Stimulated activated CD8-positive, alpha-beta memory T cell treated with anti-CD3 and anti-CD28 coated beads, Interleukin-7, amount 100 ng/mL, for 24 hours (primary cell): ENCODE data around the gene UBE2A.

Experiments used
- DNase-seq: peaks from one replicate; pipeline ENCODE4 v3.0.0-alpha.2; 2020; ENCODE audit warnings: low read depth

UBE2A gene

DNA sequence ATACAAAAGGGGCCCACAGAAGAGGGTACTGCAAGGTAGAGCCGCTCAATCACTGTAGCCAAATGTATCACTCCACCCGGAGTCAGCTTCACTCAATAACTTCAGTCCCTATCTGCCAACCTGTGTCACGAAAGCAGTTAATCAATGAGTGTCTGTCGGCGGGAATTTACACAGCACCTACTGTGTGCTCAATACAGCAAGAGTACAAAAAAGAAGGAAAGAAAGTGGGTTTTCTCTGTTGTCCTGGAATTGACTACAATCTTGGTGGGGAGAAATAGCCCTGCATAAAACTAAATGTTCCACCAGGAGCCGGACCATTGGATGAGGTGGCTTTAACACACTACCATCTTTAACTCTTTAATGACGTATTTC lies 32.6 kb downstream of the UBE2A start:
- DNase-seq = no peak

DNA sequence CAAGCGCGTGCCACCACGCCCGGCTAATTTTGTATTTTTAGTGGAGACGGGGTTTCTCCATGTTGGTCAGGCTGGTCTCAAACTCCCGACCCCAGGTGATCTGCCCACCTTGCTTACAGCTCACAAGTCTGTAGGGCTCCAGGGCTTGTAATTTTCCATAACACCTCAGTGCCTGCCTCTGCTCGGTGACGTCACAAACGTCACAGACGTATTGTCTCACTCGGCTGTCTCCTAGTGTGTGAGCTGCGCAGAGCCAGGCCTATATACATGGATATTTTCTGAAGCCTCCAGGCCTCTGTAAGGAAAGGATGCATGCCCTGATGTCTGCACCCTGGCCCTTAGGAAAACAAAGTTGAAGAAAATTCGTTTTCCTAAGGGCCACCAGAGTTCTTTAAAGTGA lies 40.4 kb downstream of the UBE2A start:
- no peak for DNase-seq

DNA sequence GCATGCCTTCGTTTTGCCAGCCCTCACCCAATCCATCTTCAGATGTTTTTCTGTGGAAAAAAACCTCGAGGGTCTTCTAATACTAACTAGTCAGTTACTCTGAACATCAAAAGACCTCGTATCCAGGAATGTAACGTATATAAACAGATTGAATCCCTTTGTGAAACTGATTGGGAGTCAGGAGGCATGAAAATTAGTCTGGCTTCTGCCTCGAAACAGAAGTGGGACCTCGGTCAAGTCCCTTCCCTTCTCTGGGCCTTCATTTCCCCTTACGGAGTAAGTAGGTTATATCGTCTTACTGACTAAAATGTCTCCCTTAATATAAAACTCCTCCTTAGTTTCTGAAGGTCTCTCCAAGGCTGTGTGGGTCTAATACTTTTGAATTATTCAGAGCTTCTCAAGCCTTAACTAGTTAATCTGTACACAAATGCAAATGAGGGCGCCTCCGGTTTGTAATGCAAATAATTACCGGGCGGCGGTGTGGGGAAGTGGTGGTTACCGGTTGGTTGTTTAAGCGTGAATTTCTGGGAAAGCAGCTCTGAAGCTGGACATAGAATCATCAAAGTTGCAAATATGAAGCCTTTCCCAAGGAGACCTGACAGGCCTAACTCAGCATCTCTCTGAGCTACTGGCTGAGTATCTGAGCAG lies 43.3 kb downstream of the UBE2A start:
- no peak for DNase-seq

DNA sequence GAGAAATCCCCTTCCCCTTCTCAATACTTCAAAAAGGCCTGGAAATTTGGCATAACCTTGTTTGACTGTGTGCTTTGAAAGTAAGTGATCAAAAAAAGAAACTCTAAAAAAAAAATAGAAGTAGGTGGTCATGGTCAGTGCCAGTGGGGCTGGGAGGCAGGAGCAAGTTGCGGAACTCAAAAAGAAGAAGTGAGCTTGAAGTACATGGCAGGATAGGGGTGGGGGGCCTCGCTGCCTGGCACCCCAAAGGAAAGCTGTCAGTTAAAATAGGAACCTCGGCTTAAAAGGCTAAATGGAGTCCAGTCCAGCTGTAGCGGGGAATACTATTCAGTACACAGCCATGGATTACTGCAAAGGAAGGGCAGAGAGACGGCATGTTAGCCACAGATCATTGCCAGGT lies 44.1 kb downstream of the UBE2A start:
- no peak for DNase-seq

DNA sequence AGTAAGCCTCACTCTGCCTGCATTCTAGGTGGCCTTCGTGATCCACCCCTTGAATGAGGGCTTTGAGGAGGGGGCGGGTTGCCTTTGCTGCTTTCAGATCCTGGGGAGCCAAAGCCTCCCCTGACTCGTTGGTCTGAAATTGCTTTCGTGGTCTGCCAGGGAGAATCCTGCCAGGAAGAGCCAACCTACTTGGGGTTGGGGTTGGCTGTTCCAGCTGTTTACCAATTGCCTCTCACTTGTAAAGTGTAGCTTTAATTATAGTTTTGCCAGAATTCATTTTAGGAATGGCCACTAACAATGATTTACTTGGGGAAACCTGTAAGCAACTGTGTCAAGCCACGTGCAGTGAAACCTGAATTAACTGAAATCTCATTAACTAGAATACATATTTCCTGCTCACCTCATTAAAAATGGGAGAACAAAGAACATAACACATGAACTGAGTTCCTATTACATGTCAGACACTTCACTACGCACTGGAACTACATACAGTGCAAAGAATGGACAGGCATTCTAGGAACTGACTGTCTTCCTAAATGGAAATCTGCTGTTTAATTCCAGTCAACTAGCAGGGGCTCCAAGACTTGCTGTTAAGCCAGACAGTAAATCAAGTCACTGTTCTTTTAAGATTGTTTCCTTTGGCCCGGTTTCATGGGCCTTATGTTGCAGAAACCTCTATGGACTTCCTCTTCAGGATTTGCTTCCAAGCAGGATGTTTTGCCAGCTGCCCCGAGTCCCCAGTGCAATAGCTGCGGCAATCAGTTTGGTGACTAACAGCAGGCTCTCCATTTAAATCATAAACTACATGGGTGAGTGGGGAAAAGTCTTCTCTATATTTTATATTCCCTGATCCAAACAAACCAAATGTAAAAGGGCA lies 48.2 kb downstream of the UBE2A start:
- DNase-seq = no peak

DNA sequence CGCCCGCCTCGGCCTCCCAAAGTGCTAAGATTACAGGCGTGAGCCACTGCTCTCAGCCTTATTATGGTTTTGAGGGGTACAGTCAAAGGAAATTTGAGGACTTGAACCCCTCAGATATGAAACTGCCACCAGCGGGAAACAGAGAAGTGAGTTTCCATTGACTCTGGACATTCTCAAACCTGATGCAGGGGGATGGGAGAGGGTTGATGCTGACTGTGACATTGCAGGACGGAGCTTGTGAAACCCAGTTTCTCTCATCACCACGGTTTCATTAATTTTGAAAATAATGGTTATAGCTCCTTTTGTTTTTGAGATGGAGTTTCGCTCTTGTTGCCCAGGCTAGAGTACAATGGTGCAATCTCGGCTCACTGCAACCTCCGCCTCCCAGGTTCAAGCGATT lies 50.1 kb downstream of the UBE2A start:
- DNase-seq = no peak

DNA sequence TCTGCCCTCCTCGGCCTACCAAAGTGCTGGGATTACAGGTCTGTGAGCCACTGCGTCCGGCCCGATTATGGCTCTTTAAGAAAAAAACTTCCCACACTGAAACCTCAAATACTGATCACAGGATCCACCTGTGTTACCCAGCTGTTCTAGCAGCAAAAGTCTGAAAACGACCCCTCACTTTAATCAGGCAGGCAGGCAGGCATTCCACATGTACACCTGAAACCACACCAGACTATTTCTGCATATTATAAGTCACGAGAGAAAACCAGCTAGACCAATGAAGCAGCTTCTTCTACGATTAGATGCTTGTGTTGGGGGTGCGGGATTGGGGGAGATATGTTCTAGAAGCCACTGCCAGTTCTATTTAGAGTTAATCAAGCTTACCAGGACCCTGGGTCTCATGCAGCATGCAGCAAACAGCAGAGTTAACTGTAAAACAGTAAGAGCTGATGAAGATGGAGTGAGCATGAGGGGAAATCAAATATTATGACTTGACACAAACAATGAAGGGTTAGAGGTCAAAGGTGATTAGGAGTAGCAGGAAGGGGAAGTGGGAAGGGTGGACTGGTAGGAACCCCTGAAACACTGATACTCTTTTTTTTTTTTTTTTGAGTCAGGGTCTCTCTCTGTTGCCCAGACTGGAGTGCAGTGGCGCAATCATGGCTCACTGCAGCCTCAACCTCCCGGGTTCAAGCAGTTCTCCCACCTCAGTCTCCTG lies 50.7 kb downstream of the UBE2A start:
- no peak for DNase-seq

DNA sequence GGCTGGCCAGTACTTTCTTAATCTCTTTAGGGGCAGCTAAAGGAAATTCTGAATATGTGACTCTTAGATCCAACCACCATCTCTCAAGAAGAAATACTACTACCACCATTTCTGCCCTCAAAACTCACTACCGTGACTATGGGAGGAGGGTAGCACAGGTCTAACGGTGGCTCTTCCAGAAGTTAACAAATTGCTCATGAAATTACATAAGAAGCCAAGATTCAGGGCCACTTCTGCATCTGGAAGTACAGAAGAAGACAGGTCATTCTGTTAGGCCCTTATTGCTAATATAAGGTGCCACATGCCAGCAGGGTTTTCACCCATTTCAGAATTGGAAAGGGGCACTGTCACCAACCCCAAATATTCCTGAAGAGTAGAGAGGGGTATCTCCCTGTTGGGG lies 51.5 kb downstream of the UBE2A start:
- no peak for DNase-seq
